ENCODE data around the gene ETHE1.

The ETHE1 gene

GRCh38 chr19:43470288-43470687, 56.7 kb downstream of the ETHE1 start:
- in situ Hi-C loops (cut with MboI; ENCODE audit: low sequenced_read_pairs, unreplicated experiment): no loop called here
- no peak for DNase-seq (ENCODE audit: low spot score)

GRCh38 chr19:43469160-43469480, 57.9 kb downstream of the ETHE1 start:
- no peak for TF ChIP-seq CTCF (IDR thresholded peaks at IDR 0.05; ENCODE audit: borderline replicate concordance, control extremely low read depth, extremely low read depth, insufficient read depth, missing control alignments)
- in situ Hi-C loops (cut with MboI; ENCODE audit: low sequenced_read_pairs, unreplicated experiment): no loop called here
- no peak for DNase-seq (ENCODE audit: low spot score)

More at GRCh38 chr19:43470288-43470687, 56.7 kb downstream of the ETHE1 start:
- TF ChIP-seq CTCF (IDR thresholded peaks at IDR 0.05; ENCODE audit: borderline replicate concordance, control extremely low read depth, extremely low read depth, insufficient read depth, missing control alignments): no peak

GRCh38 chr19:43468354-43469159, 58.4 kb downstream of the ETHE1 start:
- in situ Hi-C loops (cut with MboI; ENCODE audit: low sequenced_read_pairs, unreplicated experiment): no loop called here
- DNase-seq (ENCODE audit: low spot score): no peak
- no peak for TF ChIP-seq CTCF (IDR thresholded peaks at IDR 0.05; ENCODE audit: borderline replicate concordance, control extremely low read depth, extremely low read depth, insufficient read depth, missing control alignments)

- no peak for DNase-seq (ENCODE audit: low spot score)
- TF ChIP-seq CTCF (IDR thresholded peaks at IDR 0.05; ENCODE audit: borderline replicate concordance, control extremely low read depth, extremely low read depth, insufficient read depth, missing control alignments): no peak
- in situ Hi-C loops (cut with MboI; ENCODE audit: low sequenced_read_pairs, unreplicated experiment): no loop called here
Measured at GRCh38 chr19:43467730-43468129, 59.3 kb downstream of the ETHE1 start.

- in situ Hi-C loops (cut with MboI; ENCODE audit: low sequenced_read_pairs, unreplicated experiment): no loop called here
- DNase-seq (ENCODE audit: low spot score): no peak
- TF ChIP-seq CTCF (IDR thresholded peaks at IDR 0.05; ENCODE audit: borderline replicate concordance, control extremely low read depth, extremely low read depth, insufficient read depth, missing control alignments): no peak
Measured at GRCh38 chr19:43467276-43467675, 59.7 kb downstream of the ETHE1 start.

- in situ Hi-C loops (cut with MboI; ENCODE audit: low sequenced_read_pairs, unreplicated experiment): no loop called here
- no peak for TF ChIP-seq CTCF (IDR thresholded peaks at IDR 0.05; ENCODE audit: borderline replicate concordance, control extremely low read depth, extremely low read depth, insufficient read depth, missing control alignments)
- DNase-seq (ENCODE audit: low spot score): no peak
Measured at GRCh38 chr19:43466793-43467192, 60.2 kb downstream of the ETHE1 start.

All from GM13976 (cell line).